ENCODE results near the gene GKN1.

GKN1 gene

GRCh38 chr2:69013142-69013839, 38.9 kb downstream of the GKN1 start, which contains the start of gene ANTXR1:
TSS of gene ANTXR1 (plus strand) at chr2:69013179. CDS start at chr2:69013500, 321 bp downstream.
- DNase-seq (ENCODE audit: low spot score) = peak; percentile 38
- TF ChIP-seq CTCF (IDR thresholded peaks at IDR 0.05; ENCODE audit: extremely low read depth, missing control alignments) = no peak

DNA sequence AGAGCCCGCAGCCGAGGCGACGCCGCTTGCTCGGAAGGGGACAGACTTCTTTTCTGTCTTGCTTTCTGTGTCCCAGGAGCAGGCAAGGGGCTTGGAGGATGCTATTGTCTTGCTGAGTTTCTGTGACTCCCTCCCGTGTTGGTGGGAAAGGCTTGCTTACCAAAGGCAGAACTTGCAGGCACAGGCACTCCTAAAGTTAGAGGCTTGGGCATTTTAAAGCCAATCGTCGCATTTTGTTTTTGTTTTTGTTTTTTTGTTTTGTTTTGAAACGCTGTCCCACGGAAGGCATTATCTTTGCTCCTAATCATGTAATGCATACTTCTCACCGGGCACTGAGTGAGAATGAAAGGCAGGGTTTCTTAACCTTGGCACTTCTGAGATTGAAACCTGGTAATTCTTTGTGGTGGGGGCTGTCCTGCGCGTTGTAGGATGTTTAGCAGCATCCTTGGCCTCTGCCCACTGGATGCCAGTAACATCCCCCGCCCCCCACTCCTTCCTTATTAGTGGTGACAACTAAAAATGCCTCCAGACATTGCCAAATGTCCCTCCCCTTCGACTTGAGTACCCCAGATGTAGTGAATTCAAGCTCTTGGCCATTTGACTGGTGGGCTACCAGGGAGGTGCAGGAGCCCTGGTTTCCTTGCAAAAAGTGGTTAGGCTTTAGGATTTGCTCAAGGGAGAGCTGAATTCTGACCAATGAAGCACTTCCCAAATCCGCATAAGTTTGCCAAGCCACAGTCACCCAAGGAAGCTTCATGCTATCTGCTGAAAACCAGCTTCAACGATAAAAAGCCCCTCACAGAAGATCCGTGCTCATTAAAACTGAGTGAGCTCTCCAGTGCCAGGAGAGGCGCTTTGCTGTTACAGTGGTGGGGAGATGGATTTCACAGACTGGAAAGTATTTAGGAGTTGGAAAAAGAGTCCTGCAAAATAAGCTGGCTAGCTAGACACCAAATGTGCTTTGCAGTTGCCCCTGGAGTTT, 39.7 kb downstream of the GKN1 start:
- no peak for TF ChIP-seq CTCF (IDR thresholded peaks at IDR 0.05; ENCODE audit: extremely low read depth, missing control alignments)
- no peak for DNase-seq (ENCODE audit: low spot score)

DNA sequence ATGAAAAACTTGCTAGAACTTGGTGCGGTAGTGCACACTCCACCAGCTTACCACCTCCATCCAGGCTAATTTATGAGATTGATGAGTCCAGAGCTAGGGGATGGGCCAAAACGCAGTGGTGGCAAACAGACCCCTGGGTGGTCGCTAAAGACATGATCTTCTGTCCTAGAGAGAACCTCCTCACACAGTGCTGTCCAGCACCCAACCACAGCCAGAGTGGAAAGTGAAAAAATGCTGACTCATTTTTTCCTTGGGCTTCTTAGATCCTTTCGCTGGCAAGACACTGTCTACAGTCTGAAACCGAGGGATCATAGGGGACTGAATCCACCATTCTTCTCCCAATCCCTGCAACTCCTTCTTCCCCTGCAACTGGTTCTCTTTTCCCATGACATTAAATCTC, 42.6 kb downstream of the GKN1 start:
- TF ChIP-seq CTCF (IDR thresholded peaks at IDR 0.05; ENCODE audit: extremely low read depth, missing control alignments) = no peak
- DNase-seq (ENCODE audit: low spot score) = no peak

DNA sequence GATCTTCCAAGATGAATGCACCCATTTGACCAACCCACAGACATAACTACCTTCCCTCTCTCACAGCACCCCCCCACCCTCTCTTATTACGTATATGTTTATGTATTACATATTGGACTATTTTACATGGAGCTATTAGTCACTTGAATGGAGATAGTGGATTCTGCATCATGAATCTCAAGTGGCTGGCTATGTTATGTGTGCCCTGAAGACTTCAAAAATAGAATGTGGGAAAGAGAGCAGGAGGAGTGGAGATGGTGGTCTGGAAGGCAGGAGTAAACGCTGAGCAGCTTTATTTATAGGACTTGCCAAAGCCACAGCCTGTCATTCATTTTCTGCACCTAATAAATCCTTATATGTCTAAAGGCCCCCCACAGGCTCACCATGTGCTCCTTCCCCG, 43.4 kb downstream of the GKN1 start:
- no peak for TF ChIP-seq CTCF (IDR thresholded peaks at IDR 0.05; ENCODE audit: extremely low read depth, missing control alignments)

GRCh38 chr2:69018678-69019095, 44.3 kb downstream of the GKN1 start:
- DNase-seq (ENCODE audit: low spot score) = no peak
- TF ChIP-seq CTCF (IDR thresholded peaks at IDR 0.05; ENCODE audit: extremely low read depth, missing control alignments) = no peak

More for the DNA sequence above, 43.4 kb downstream of the GKN1 start:
- DNase-seq (ENCODE audit: low spot score) = no peak

GRCh38 chr2:69020496-69021426, 46.3 kb downstream of the GKN1 start:
- no peak for TF ChIP-seq CTCF (IDR thresholded peaks at IDR 0.05; ENCODE audit: extremely low read depth, missing control alignments)
- DNase-seq (ENCODE audit: low spot score) = no peak
